GM12878 (cell line): ENCODE measurements around the gene ZFP62. TPM values are rescaled to one million over a fixed set of nuclear protein-coding genes. Genes with fewer than 3 reads are reported as not detected.

Experiments
- ATAC-seq: fragments of 200-7000 bp; cut with Tn5 transposase; 3 replicates; pipeline ENCODE4 v1.9.1; 2020; ENCODE audit warnings: mild to moderate bottlenecking, moderate library complexity
- BruUV-seq: library from RNA; stranded (reverse); fragments of 400-500 nt; replicated peaks from 2 replicates; lab custom pipeline; 2021; lab: Mats Ljungman, UMichigan
- CTCF ChIA-PET: fragments of 300-600 bp; sonication (Branson Sonifier 250); formaldehyde crosslinking; extraction: SDS; loops from one replicate; lab custom pipeline; 2021; ENCODE audit warnings: inconsistent platforms; lab: Yijun Ruan, JAX
- POLR2A ChIA-PET: fragments of 350-600 bp; formaldehyde crosslinking; extraction: SDS; loops from one replicate; lab custom pipeline; 2021; ENCODE audit warnings: inconsistent platforms; lab: Charles Lee
- RAD21 ChIA-PET: fragments of 300-600 bp; sonication (Branson Sonifier 250); formaldehyde crosslinking; loops from one replicate; lab custom pipeline; 2023; ENCODE audit warnings: antibody characterized with exemption; ENCODE audit not compliant: unreplicated experiment; lab: Charles Lee
- SMC1A ChIA-PET: fragments of 300-600 bp; sonication (Branson Sonifier 250); formaldehyde crosslinking; loops from one replicate; lab custom pipeline; 2023; ENCODE audit not compliant: unreplicated experiment, uncharacterized antibody; lab: Charles Lee
- DNase-seq: peaks from one replicate; pipeline ENCODE4 v3.0.0-alpha.2; 2011; ENCODE audit warnings: low read depth, low spot score
- FAIRE-seq: peaks from 3 replicates; lab custom pipeline; 2011; peaks lifted over from hg19 to GRCh38; lab: Jason Lieb, UNC
- H2AFZ ChIP-seq: 2 replicates; pipeline ENCODE4 v1.6.0; 2011; ENCODE audit warnings: low read depth, low read length, control low read depth; ENCODE audit not compliant: control insufficient read depth
- H3K27ac ChIP-seq: 2 replicates; pipeline ENCODE4 v1.5.1; 2011; ENCODE audit warnings: control low read depth; ENCODE audit not compliant: control insufficient read depth, insufficient read depth
- H3K27me3 ChIP-seq, 2 experiments: replicated peaks in 1 of 2; 2 replicates each; pipeline versions ENCODE4 v1.6.0 to v1.6.1; 2011; ENCODE audit warnings: low read length in 1 of 2; ENCODE audit not compliant: control insufficient read depth in 2 of 2, insufficient read depth in 2 of 2
- H3K36me3 ChIP-seq, 2 experiments: 2 replicates each; pipeline ENCODE4 v1.5.1; 2011; ENCODE audit warnings: low read length in 1 of 2; ENCODE audit not compliant: control insufficient read depth in 2 of 2, insufficient read depth in 2 of 2
- H3K4me1 ChIP-seq: 2 replicates; pipeline ENCODE4 v1.6.1; 2011; ENCODE audit warnings: mild to moderate bottlenecking, low read length, moderate library complexity, mixed read lengths; ENCODE audit not compliant: control insufficient read depth, insufficient read depth
- H3K4me2 ChIP-seq: 2 replicates; pipeline ENCODE4 v1.6.0; 2011; ENCODE audit warnings: control low read depth; ENCODE audit not compliant: control insufficient read depth, insufficient read depth
- H3K4me3 ChIP-seq: fragments of 200-600 bp; sonication (generic); 2 replicates; pipeline ENCODE4 v1.5.1; 2016
- H3K79me2 ChIP-seq: 2 replicates; pipeline ENCODE4 v1.6.0; 2011; ENCODE audit warnings: low read length; ENCODE audit not compliant: control insufficient read depth, insufficient read depth
- H3K9ac ChIP-seq: 2 replicates; pipeline ENCODE4 v1.8.0; 2011; ENCODE audit warnings: low read length, control low read depth, mixed read lengths; ENCODE audit not compliant: control insufficient read depth, insufficient read depth
- H3K9me3 ChIP-seq: replicated peaks from 3 replicates; pipeline ENCODE4 v1.5.1; 2011; ENCODE audit warnings: mild to moderate bottlenecking, low read length; ENCODE audit not compliant: control insufficient read depth, insufficient read depth
- H4K20me1 ChIP-seq: 2 replicates; pipeline ENCODE4 v1.6.0; 2011; ENCODE audit not compliant: control insufficient read depth, insufficient read depth
- CEBPB ChIP-seq, 2 experiments: fragments of 150-350 bp in 1 of 2; IDR thresholded peaks; 2 replicates each; pipeline ENCODE4 v1.6.1; 2012 to 2014; ENCODE audit warnings: low read depth in 2 of 2, low read length in 2 of 2, borderline replicate concordance in 1 of 2, inconsistent platforms in 1 of 2
- ESRRA ChIP-seq: IDR thresholded peaks from 2 replicates; pipeline ENCODE4 v1.6.1; 2012; ENCODE audit warnings: mild to moderate bottlenecking, low read length, improper control_type of control experiment
- GATAD2B ChIP-seq: fragments of 450-650 bp; conservative IDR thresholded peaks from 2 replicates; pipeline ENCODE4 v1.6.1; 2017; ENCODE audit warnings: low read depth, mild to moderate bottlenecking, moderate library complexity
- HDGF ChIP-seq: fragments of 450-650 bp; IDR thresholded peaks from 2 replicates; pipeline ENCODE4 v1.6.1; 2016; ENCODE audit warnings: antibody characterized with exemption
- NRF1 ChIP-seq: conservative IDR thresholded peaks from 2 replicates; pipeline ENCODE4 v1.6.1; 2011; ENCODE audit warnings: mild to moderate bottlenecking, low read depth, low read length, improper control_type of control experiment
- PAX5 ChIP-seq: IDR thresholded peaks from 2 replicates; pipeline ENCODE4 v1.6.1; 2011; ENCODE audit warnings: low read depth, low read length, borderline replicate concordance
- RAD51 ChIP-seq: fragments of 450-650 bp; IDR thresholded peaks from 2 replicates; pipeline ENCODE4 v1.6.1; 2016; ENCODE audit warnings: moderate library complexity, mild to moderate bottlenecking, inconsistent platforms
- SMAD5 ChIP-seq: IDR thresholded peaks from 2 replicates; pipeline ENCODE4 v1.6.1; 2016; ENCODE audit warnings: antibody characterized with exemption, low read depth
- SMC3 ChIP-seq: IDR thresholded peaks from 2 replicates; pipeline ENCODE4 v1.6.1; 2011; ENCODE audit warnings: low read length, improper control_type of control experiment, borderline replicate concordance
- STAT1 ChIP-seq: fragments of 450-650 bp; conservative IDR thresholded peaks from 2 replicates; pipeline ENCODE4 v1.6.1; 2014; ENCODE audit warnings: antibody characterized with exemption, mild to moderate bottlenecking
- SUPT20H ChIP-seq: IDR thresholded peaks from 2 replicates; pipeline ENCODE4 v1.6.1; 2011; ENCODE audit warnings: low read depth, mild to moderate bottlenecking, low read length, moderate library complexity, borderline replicate concordance; ENCODE audit not compliant: control insufficient read depth
- WGBS: methylation state at CpG from one replicate; pipeline ENCODE4 v1.1.6; 2016; ENCODE audit warnings: low lambda C conversion rate; ENCODE audit not compliant: insufficient replicate concordance, insufficient coverage; ENCODE audit errors: missing lambda C conversion rate; 5-methylcytosine and 5-hydroxymethylcytosine counted together
- in situ Hi-C: fragments of 300-500 bp; cut with MboI; formaldehyde crosslinking; loops from 9 replicates; pipeline ENCODE4 v1.14.3; 2018; ENCODE audit warnings: mixed read lengths
- intact Hi-C: fragments of 100-400 bp; cut with micrococcal nuclease; formaldehyde crosslinking; loops from one replicate; pipeline ENCODE4 v1.14.2; 2022; ENCODE audit not compliant: unreplicated experiment
- polyA plus RNA-seq, 11 experiments: library from polyadenylated mRNA; depleted of rRNA in 4 of 11; unstranded in 6 of 11; stranded (reverse) in 5 of 11; fragments of >200 nt; fragmentation: Nextera tagmentation in 4 of 11; fragmentation: Illumina TruSeq in 1 of 11; extraction: Ambion mirVana in 4 of 11; extraction: Trizol in 1 of 11; gene quantifications; 1 replicate in 1 of 11; 2 replicates in 10 of 11; pipeline versions ENCODE4 v1.2.1 to v1.2.3, GENCODE V29; 2011 to 2016; ENCODE audit warnings: inconsistent platforms in 2 of 11, missing spikeins in 2 of 11, low read depth in 1 of 11
- total RNA-seq, 4 experiments: library from RNA; depleted of rRNA in 3 of 4; stranded (reverse); fragments of >200 nt in 3 of 4; fragmentation: Illumina TruSeq in 1 of 4; extraction: Trizol in 1 of 4; gene quantifications; 2 replicates each; pipeline versions ENCODE4 v1.2.1 to v1.2.3, GENCODE V29; 2013 to 2021

Gene ZFP62
- total and polyA plus RNA-seq, 10 of the 15 experiments (the other 5 are each of a cell fraction or from before 2014, with no cell fraction given) = 9.2 to 39.7 (median 21.1) TPM

DNA sequence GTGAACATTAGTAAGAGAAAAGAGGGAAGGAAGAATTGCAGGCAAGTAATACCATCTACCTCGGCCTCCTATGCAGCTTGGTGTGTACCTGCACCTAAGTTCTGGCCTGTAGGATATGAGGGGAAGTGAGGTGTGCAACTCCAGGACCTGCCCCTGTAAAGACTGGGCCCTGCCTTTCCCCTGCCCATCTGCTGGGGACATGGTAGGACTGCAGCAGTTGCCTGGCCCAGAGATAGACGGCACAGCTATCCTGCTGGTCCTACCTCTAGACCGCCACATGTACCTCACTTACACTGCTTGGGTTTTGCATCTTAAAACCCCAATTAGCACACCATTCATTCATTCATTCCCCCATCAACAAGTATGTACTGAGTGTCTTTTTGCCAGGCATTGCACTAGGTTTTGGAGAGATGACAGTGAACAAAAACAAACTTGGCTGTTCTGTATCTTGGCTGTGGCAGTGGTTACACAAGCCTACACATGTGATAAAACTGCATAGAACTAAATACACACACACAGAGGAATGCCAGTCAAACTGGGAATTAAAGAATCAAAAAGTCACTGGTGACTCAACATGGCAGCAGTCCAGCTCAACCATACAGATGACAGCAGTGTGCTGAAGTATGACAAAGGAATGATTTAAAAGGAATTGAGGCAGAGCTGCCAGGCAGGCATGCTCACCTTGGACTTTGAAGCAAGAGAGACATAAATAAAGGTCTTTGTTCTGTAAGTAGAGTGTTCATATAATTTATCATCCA, 35.1 kb downstream of the ZFP62 start:
- no peak for ATAC-seq
- ChIA-PET CTCF (interaction anchor here (1.4 kb wide), 1 partner anchor 263 kb away, joined by 4 read pairs; no protein-coding TSS in a partner anchor), RAD21 (interaction anchor here (1.1 kb wide), 1 partner anchor 18 kb away, joined by 3 read pairs; no protein-coding TSS in a partner anchor), SMC1A (interaction anchor here (2.2 to 4.0 kb wide), 3 partner anchors 9 to 19 kb away, joined by 6 to 14 read pairs (median 14); no protein-coding TSS in a partner anchor), POLR2A (interaction anchor here (1.5 kb wide), 1 partner anchor 25 kb away, joined by 3 read pairs; no protein-coding TSS in a partner anchor)
- no TSS peak for BruUV-seq
- H3K9ac ChIP-seq = no peak overlapping the region
- H3K79me2 ChIP-seq = peaks cover 15% of the 10 kb centered on the region
- FAIRE-seq = no peak
- H3K4me1 ChIP-seq = peaks cover 12% of the 10 kb centered on the region
- in situ Hi-C loops (no loop called here), intact Hi-C loops (no loop called here)
- TF ChIP-seq ESRRA (no peak), HDGF (no peak), STAT1 (no peak), SUPT20H (no peak), CEBPB (IDR thresholded peaks at IDR 0.05; ENCODE audit: borderline replicate concordance in 1 of 2, low read depth in 2 of 2, low read length in 2 of 2) (no peak), SMAD5 (no peak), RAD51 (no peak), NRF1 (no peak), PAX5 (no peak), SMC3 (no peak), GATAD2B (no peak)
- 82% methylated on average over 3 of the region's 3 CpGs for WGBS
- H4K20me1 ChIP-seq = no peaks in the 10 kb centered on the region
- no peak overlapping the region for H3K4me3 ChIP-seq
- no peak overlapping the region for H2AFZ ChIP-seq
- no peaks in the 10 kb centered on the region for H3K27me3 ChIP-seq
- DNase-seq = no peak
- no peak overlapping the region for H3K4me2 ChIP-seq
- H3K36me3 ChIP-seq = no peaks in the 10 kb centered on the region
- H3K27ac ChIP-seq = no peak overlapping the region
- no peaks in the 10 kb centered on the region; the same call in 1 of the 3 replicates for H3K9me3 ChIP-seq
